OCI-LY1 (cell line): Measurements from ENCODE around the gene SPAG17.

ENCODE experiments used
- H2AFZ ChIP-seq: fragments of 200-600 bp; sonication (generic), shearing (Covaris generic); 2 replicates; pipeline ENCODE4 v1.6.0; 2014; ENCODE audit warnings: antibody characterized with exemption, mild to moderate bottlenecking, low read length
- H3F3A ChIP-seq: fragments of 200-600 bp; sonication (generic), shearing (Covaris generic); 2 replicates; pipeline ENCODE4 v1.6.0; 2014; ENCODE audit warnings: mild to moderate bottlenecking, antibody characterized with exemption, low read length, moderate library complexity; ENCODE audit not compliant: insufficient read depth
- H3K27ac ChIP-seq: fragments of 200-600 bp; sonication (generic); 2 replicates; pipeline ENCODE4 v1.5.1; 2014; ENCODE audit warnings: low read length, mixed run types, mild to moderate bottlenecking, low read depth; ENCODE audit not compliant: poor library complexity, severe bottlenecking
- H3K27me3 ChIP-seq: fragments of 200-600 bp; sonication (generic); 2 replicates; pipeline ENCODE4 v1.6.0; 2014; ENCODE audit warnings: antibody characterized with exemption, mild to moderate bottlenecking, low read length, moderate library complexity; ENCODE audit not compliant: insufficient read depth
- H3K36me3 ChIP-seq: fragments of 200-600 bp; sonication (generic); 2 replicates; pipeline ENCODE4 v1.6.1; 2014; ENCODE audit warnings: mild to moderate bottlenecking, antibody characterized with exemption, low read length, moderate library complexity, mixed read lengths; ENCODE audit not compliant: insufficient read depth
- H3K4me1 ChIP-seq: fragments of 200-600 bp; sonication (generic); 2 replicates; pipeline ENCODE4 v1.5.1; 2014; ENCODE audit warnings: mild to moderate bottlenecking, low read length, moderate library complexity; ENCODE audit not compliant: insufficient read depth, severe bottlenecking
- H3K4me2 ChIP-seq: fragments of 200-600 bp; sonication (generic), shearing (Covaris generic); 2 replicates; pipeline ENCODE4 v1.6.1; 2014; ENCODE audit warnings: low read length
- H3K4me3 ChIP-seq: fragments of 200-600 bp; sonication (generic); 2 replicates; pipeline ENCODE4 v1.5.1; 2014; ENCODE audit warnings: low read length, low read depth, mild to moderate bottlenecking, mixed read lengths; ENCODE audit not compliant: poor library complexity, severe bottlenecking
- H3K79me2 ChIP-seq: fragments of 200-600 bp; shearing (Covaris generic); 2 replicates; pipeline ENCODE4 v1.6.1; 2016; ENCODE audit warnings: mixed run types, low read length, mixed read lengths; ENCODE audit not compliant: insufficient read depth
- H3K9ac ChIP-seq: fragments of 200-600 bp; sonication (generic), shearing (Covaris generic); 2 replicates; pipeline ENCODE4 v1.6.1; 2014; ENCODE audit warnings: mild to moderate bottlenecking, low read length, mixed read lengths
- H3K9me2 ChIP-seq: fragments of 200-600 bp; sonication (generic), shearing (Covaris generic); 2 replicates; pipeline ENCODE4 v1.6.1; 2014; ENCODE audit warnings: low read depth, mild to moderate bottlenecking, low read length, mixed read lengths
- H3K9me3 ChIP-seq: fragments of 200-600 bp; shearing (Covaris generic); 2 replicates; pipeline ENCODE4 v1.6.1; 2014; ENCODE audit warnings: low read length, mixed read lengths
- H4K20me1 ChIP-seq: fragments of 200-600 bp; sonication (generic), shearing (Covaris generic); 2 replicates; pipeline ENCODE4 v1.6.0; 2016; ENCODE audit warnings: mild to moderate bottlenecking, low read length; ENCODE audit not compliant: insufficient read depth
- EZH2 ChIP-seq: fragments of 200-600 bp; sonication (generic), shearing (Covaris generic); IDR thresholded peaks from 2 replicates; pipeline ENCODE4 v1.8.0; 2017; ENCODE audit warnings: borderline replicate concordance, mixed run types, mild to moderate bottlenecking, antibody characterized with exemption, low read length, moderate library complexity, mixed read lengths
- TF ChIP-seq, protein P1 (sequence below): fragments of 200-600 bp; sonication (generic), shearing (Covaris generic); IDR thresholded peaks from 2 replicates; pipeline ENCODE4 v1.5.1; 2017; ENCODE audit warnings: mild to moderate bottlenecking, antibody characterized with exemption, low read length, moderate library complexity, mixed read lengths

The SPAG17 gene

DNA sequence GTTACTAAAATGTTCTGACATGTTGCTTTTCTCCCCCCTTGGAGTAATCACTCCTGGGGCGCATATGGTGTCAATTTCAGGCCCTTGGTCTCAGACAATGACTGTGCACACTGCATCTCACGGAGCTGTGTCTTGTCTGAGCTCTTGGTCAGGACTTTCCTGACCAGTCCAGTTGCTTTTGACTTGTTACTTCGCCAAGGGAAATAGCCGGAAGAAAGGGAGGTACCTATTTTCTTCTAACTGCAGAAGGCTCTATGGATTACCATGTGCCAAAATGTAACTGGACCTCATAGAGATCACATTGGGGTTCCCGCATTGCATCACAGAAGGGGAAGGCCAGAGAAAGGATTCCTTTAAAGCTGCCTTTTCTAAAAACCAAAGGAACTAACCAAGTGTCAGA is 68.6 kb downstream of the SPAG17 start:
- H3K9me2 ChIP-seq, result no peaks in the 10 kb centered on the region
- no peak overlapping the region for H3K27ac ChIP-seq
- H3K79me2 ChIP-seq, result no peaks in the 10 kb centered on the region
- no peaks in the 10 kb centered on the region for H3K4me1 ChIP-seq
- no peak overlapping the region for H2AFZ ChIP-seq
- no peak overlapping the region for H3K9ac ChIP-seq
- no peak overlapping the region for H3K4me2 ChIP-seq
- H3K27me3 ChIP-seq, result no peaks in the 10 kb centered on the region
- TF ChIP-seq EZH2, result no peak
- TF ChIP-seq, protein P1, sequence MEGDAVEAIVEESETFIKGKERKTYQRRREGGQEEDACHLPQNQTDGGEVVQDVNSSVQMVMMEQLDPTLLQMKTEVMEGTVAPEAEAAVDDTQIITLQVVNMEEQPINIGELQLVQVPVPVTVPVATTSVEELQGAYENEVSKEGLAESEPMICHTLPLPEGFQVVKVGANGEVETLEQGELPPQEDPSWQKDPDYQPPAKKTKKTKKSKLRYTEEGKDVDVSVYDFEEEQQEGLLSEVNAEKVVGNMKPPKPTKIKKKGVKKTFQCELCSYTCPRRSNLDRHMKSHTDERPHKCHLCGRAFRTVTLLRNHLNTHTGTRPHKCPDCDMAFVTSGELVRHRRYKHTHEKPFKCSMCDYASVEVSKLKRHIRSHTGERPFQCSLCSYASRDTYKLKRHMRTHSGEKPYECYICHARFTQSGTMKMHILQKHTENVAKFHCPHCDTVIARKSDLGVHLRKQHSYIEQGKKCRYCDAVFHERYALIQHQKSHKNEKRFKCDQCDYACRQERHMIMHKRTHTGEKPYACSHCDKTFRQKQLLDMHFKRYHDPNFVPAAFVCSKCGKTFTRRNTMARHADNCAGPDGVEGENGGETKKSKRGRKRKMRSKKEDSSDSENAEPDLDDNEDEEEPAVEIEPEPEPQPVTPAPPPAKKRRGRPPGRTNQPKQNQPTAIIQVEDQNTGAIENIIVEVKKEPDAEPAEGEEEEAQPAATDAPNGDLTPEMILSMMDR, result no peak
- no peaks in the 10 kb centered on the region for H4K20me1 ChIP-seq
- H3K9me3 ChIP-seq, result no peaks in the 10 kb centered on the region
- H3K36me3 ChIP-seq, result no peaks in the 10 kb centered on the region
- H3K4me3 ChIP-seq, result no peak overlapping the region
- H3F3A ChIP-seq, result no peaks in the 10 kb centered on the region

DNA sequence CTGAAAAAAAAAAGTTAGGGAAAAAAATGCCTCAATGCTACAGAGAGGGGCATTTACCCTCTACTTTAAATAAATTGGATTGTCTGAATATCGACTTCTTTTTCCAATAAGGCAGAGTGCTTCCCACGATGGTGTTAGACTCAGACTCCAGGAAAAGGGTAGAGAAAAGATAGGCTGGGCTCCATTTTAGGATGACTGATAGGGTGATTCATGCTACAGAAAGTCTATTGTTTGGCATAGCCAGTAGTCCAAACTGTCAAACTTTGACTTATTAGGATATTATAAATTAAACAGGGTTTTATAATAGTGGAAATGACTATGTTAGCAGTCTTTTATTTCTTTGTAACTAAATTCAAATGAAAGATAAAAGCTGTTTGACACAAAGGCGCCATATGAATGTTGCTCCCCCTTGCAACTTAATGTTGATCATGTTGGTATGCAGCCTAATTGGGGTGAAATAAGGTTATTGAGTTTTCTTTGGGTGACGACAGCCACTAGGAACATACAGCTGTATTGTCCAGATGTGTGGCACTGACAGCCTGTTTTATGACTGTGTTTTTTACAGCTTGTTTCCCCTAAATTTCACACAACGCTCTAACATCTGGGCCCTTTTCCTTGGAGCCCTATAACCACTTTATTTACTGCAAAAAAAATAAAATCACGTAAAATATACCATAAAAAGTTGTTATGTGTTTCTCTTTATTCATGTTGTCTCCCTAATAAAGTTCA is 69.3 kb downstream of the SPAG17 start:
- TF ChIP-seq EZH2, result no peak
- TF ChIP-seq, protein P1, result no peak
- Histone ChIP-seq H3K4me2 (no peak overlapping the region), H3K4me1 (no peaks in the 10 kb centered on the region), H3K9me2 (no peaks in the 10 kb centered on the region), H3K9me3 (no peaks in the 10 kb centered on the region), H3K27me3 (no peaks in the 10 kb centered on the region), H3K9ac (no peak overlapping the region), H4K20me1 (no peaks in the 10 kb centered on the region), H2AFZ (no peak overlapping the region), H3K27ac (no peak overlapping the region), H3F3A (no peaks in the 10 kb centered on the region), H3K79me2 (no peaks in the 10 kb centered on the region), H3K4me3 (no peak overlapping the region), H3K36me3 (no peaks in the 10 kb centered on the region)

DNA sequence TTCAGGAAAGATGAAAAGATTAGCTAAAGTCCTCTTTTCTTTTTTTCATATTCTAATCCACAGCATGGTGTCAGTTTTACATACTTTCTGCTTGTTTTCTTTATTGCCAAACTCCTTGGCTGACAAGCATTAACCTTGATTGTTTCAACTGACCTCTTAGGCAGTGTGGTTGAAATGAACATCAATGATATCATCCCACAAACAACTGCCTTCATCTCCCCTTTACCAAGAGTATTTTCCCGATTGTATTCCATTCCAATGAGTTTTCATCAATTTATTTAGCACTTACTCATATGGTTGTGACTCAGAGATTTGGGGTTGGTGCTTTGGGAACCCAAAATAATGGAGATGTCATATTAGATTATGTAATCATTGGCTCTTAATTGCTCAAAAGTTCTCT is 71.8 kb downstream of the SPAG17 start:
- H2AFZ ChIP-seq, result no peak overlapping the region

More for the DNA sequence above, 71.8 kb downstream of the SPAG17 start:
- Histone ChIP-seq H3K79me2 (no peaks in the 10 kb centered on the region), H4K20me1 (no peaks in the 10 kb centered on the region), H3K36me3 (no peaks in the 10 kb centered on the region), H3K4me3 (no peak overlapping the region), H3K9me3 (no peaks in the 10 kb centered on the region), H3K9ac (no peak overlapping the region), H3K9me2 (no peaks in the 10 kb centered on the region), H3K27ac (no peak overlapping the region), H3K27me3 (no peaks in the 10 kb centered on the region), H3K4me2 (no peak overlapping the region), H3F3A (no peaks in the 10 kb centered on the region), H3K4me1 (no peaks in the 10 kb centered on the region)
- no peak for TF ChIP-seq EZH2
- TF ChIP-seq, protein P1, result no peak
